BE2C (cell line): ENCODE results near the gene SEC61A1.

Experiments used
- DNase-seq: peaks from one replicate; pipeline ENCODE4 v3.0.0-alpha.2; 2020
- H3K27me3 ChIP-seq: fragments of 250-450 bp; sonication (Bioruptor Pico); 2 replicates; pipeline ENCODE4 v1.5.1; 2020; ENCODE audit warnings: mild to moderate bottlenecking
- H3K36me3 ChIP-seq: fragments of 250-450 bp; sonication (Bioruptor Pico); 2 replicates; pipeline ENCODE4 v1.5.1; 2020; ENCODE audit warnings: mild to moderate bottlenecking
- H3K4me1 ChIP-seq: fragments of 250-450 bp; sonication (Bioruptor Pico); 2 replicates; pipeline ENCODE4 v1.5.1; 2020
- H3K4me3 ChIP-seq: 2 replicates; pipeline ENCODE4 v1.5.1; 2011; ENCODE audit warnings: low read depth, low read length
- H3K9me3 ChIP-seq: fragments of 250-450 bp; sonication (Bioruptor Pico); 2 replicates; pipeline ENCODE4 v1.5.1; 2020
- CTCF ChIP-seq: IDR thresholded peaks from 2 replicates; pipeline ENCODE4 v1.5.1; 2012; ENCODE audit warnings: mild to moderate bottlenecking, low read depth, low read length

The SEC61A1 gene

GRCh38 chr3:128068156-128068620, 16.0 kb downstream of the SEC61A1 start:
- Histone ChIP-seq H3K27me3 (no peaks in the 10 kb centered on the region), H3K4me1 (no peaks in the 10 kb centered on the region), H3K9me3 (no peaks in the 10 kb centered on the region), H3K36me3 (peaks cover 96% of the 10 kb centered on the region), H3K4me3 (no peak overlapping the region)
- peak; percentile 85 for TF ChIP-seq CTCF
- DNase-seq, result peak; percentile 69

GRCh38 chr3:128069271-128069670, 17.0 kb downstream of the SEC61A1 start:
- no peak for DNase-seq
- Histone ChIP-seq H3K4me3 (no peak overlapping the region), H3K4me1 (no peaks in the 10 kb centered on the region), H3K9me3 (no peaks in the 10 kb centered on the region), H3K36me3 (peaks cover 95% of the 10 kb centered on the region), H3K27me3 (no peaks in the 10 kb centered on the region)
- TF ChIP-seq CTCF, result no peak

GRCh38 chr3:128070898-128071591, 18.8 kb downstream of the SEC61A1 start:
- H3K36me3 ChIP-seq, result peaks cover 81% of the 10 kb centered on the region
- no peak for TF ChIP-seq CTCF
- peaks cover 7% of the 10 kb centered on the region; the same call in 1 of the 2 replicates for H3K4me1 ChIP-seq
- no peaks in the 10 kb centered on the region for H3K9me3 ChIP-seq
- no peaks in the 10 kb centered on the region for H3K27me3 ChIP-seq
- no peak overlapping the region for H3K4me3 ChIP-seq
- no peak for DNase-seq

GRCh38 chr3:128071771-128072453, 19.7 kb downstream of the SEC61A1 start:
- TF ChIP-seq CTCF, result no peak
- Histone ChIP-seq H3K36me3 (peaks cover 76% of the 10 kb centered on the region), H3K27me3 (no peaks in the 10 kb centered on the region), H3K4me3 (no peak overlapping the region), H3K9me3 (no peaks in the 10 kb centered on the region), H3K4me1 (peaks cover 8% of the 10 kb centered on the region; the same call in 1 of the 2 replicates)
- DNase-seq, result no peak

DNA sequence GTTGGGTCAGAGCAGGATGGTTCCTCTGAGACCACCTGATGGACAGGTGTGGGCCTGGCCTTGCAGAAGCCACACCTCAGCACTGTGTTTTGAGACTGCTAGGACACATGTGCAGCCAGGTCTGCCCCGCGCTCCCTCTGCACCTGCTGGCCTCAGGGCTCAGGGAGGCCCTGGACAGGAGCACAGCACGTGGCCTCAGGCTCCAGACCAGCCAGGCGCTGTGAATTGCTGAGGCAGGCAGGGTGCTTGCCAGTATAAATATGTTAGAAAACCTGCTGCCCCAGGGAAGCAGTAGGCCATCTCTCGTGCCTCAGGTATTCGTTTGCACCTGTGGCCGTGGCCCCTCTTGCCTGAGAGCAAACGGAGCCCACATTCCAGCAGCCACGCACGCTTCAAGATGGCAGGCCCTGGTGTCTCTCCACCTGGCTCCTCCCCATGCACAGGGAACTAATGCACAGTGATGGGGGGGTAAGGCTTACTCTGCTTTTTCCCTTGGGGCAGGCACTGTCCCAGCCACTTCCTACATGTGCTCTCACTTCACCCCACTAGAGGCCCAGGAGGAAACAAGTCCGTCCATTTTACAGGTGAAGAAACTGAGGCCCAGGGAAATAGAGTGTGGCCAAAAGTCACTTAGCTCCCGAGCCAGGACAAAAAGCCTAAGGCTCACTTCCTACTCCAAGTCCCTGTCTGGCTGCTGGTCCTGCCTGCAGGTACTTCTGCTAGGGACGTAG, 20.4 kb downstream of the SEC61A1 start:
- H3K27me3 ChIP-seq, result no peaks in the 10 kb centered on the region
- no peaks in the 10 kb centered on the region for H3K9me3 ChIP-seq
- H3K36me3 ChIP-seq, result peaks cover 69% of the 10 kb centered on the region
- H3K4me1 ChIP-seq, result peaks cover 11% of the 10 kb centered on the region; the same call in 1 of the 2 replicates
- H3K4me3 ChIP-seq, result no peak overlapping the region
- no peak for TF ChIP-seq CTCF
- DNase-seq, result no peak
